SK-N-SH (cell line): ENCODE results near the gene CDK5RAP1. TPM values are rescaled to one million over a fixed set of nuclear protein-coding genes. Genes with fewer than 3 reads are reported as not detected.

Experiments
- CTCF ChIA-PET: fragments of 300-600, 350-600 bp; formaldehyde crosslinking; extraction: SDS; loops from one replicate; lab custom pipeline; 2021; lab: Yijun Ruan, JAX
- POLR2A ChIA-PET: fragments of 350-600 bp; sonication (Branson Sonifier 250); formaldehyde crosslinking; extraction: SDS; loops from one replicate; lab custom pipeline; 2020; ENCODE audit warnings: antibody characterized with exemption, inconsistent platforms; lab: Yijun Ruan, JAX
- DNase-seq: peaks from one replicate; pipeline ENCODE4 v3.0.0; 2012
- H2AFZ ChIP-seq: fragments of 200-600 bp; sonication (generic); 2 replicates; pipeline ENCODE4 v1.8.1; 2016; ENCODE audit warnings: antibody characterized with exemption, mild to moderate bottlenecking, low read depth
- H3F3A ChIP-seq: fragments of 200-600 bp; sonication (generic); replicated peaks from 2 replicates; pipeline ENCODE3; 2016; ENCODE audit warnings: antibody characterized with exemption, mild to moderate bottlenecking; ENCODE audit not compliant: insufficient read depth
- H3K27ac ChIP-seq, 2 experiments: fragments of 200-500 bp in 1 of 2; fragments of 200-600 bp in 1 of 2; sonication (Bioruptor generic) in 1 of 2; sonication (generic), shearing (Covaris generic) in 1 of 2; 2 replicates each; pipeline versions ENCODE4 v1.5.1 to v1.6.1; 2014 to 2016; ENCODE audit warnings: low read depth in 2 of 2, inconsistent platforms in 1 of 2, low read length in 1 of 2, mild to moderate bottlenecking in 1 of 2, mixed read lengths in 1 of 2
- H3K27me3 ChIP-seq: fragments of 200-600 bp; sonication (generic), shearing (Covaris generic); 2 replicates; pipeline ENCODE4 v1.6.1; 2016; ENCODE audit warnings: mixed run types; ENCODE audit not compliant: insufficient read depth
- H3K36me3 ChIP-seq, 2 experiments: fragments of 200-500 bp in 1 of 2; fragments of 200-600 bp in 1 of 2; sonication (Bioruptor generic) in 1 of 2; sonication (generic) in 1 of 2; replicated peaks in 1 of 2; 2 replicates each; pipeline versions ENCODE3 to v1.5.1; 2014 to 2016; ENCODE audit warnings: low read length in 1 of 2, mild to moderate bottlenecking in 1 of 2; ENCODE audit not compliant: insufficient read depth in 2 of 2, control insufficient read depth in 1 of 2
- H3K4me1 ChIP-seq, 2 experiments: fragments of 200-500 bp in 1 of 2; fragments of 200-600 bp in 1 of 2; sonication (Bioruptor generic) in 1 of 2; sonication (generic), shearing (Covaris generic) in 1 of 2; 2 replicates each; pipeline versions ENCODE4 v1.5.1 to v1.6.1; 2014 to 2016; ENCODE audit warnings: low read depth in 1 of 2, low read length in 1 of 2, mixed run types in 1 of 2; ENCODE audit not compliant: insufficient read depth in 2 of 2, control insufficient read depth in 1 of 2
- H3K4me2 ChIP-seq: fragments of 200-600 bp; sonication (generic), shearing (Covaris generic); 2 replicates; pipeline ENCODE4 v1.6.1; 2017; ENCODE audit warnings: mixed run types
- H3K4me3 ChIP-seq, 2 experiments: fragments of 200-500 bp in 1 of 2; fragments of 200-600 bp in 1 of 2; sonication (Bioruptor generic) in 1 of 2; sonication (generic), shearing (Covaris generic) in 1 of 2; 2 replicates each; pipeline versions ENCODE4 v1.5.1 to v1.8.1; 2014 to 2016; ENCODE audit warnings: low read depth in 2 of 2, inconsistent platforms in 1 of 2, low read length in 1 of 2, mild to moderate bottlenecking in 1 of 2, mixed read lengths in 1 of 2, moderate library complexity in 1 of 2
- H3K79me2 ChIP-seq: fragments of 200-600 bp; sonication (generic); 2 replicates; pipeline ENCODE4 v1.8.1; 2017; ENCODE audit warnings: mild to moderate bottlenecking; ENCODE audit not compliant: insufficient read depth
- H3K9ac ChIP-seq: fragments of 200-600 bp; sonication (generic); 2 replicates; pipeline ENCODE4 v1.6.1; 2017; ENCODE audit warnings: mixed run types
- H3K9me2 ChIP-seq: fragments of 200-600 bp; sonication (generic); 2 replicates; pipeline ENCODE4 v1.6.1; 2017; ENCODE audit warnings: mixed run types
- H3K9me3 ChIP-seq: fragments of 200-600 bp; sonication (generic); 2 replicates; pipeline ENCODE4 v1.6.1; 2017; ENCODE audit warnings: mixed run types, mild to moderate bottlenecking, moderate library complexity
- H4K20me1 ChIP-seq: fragments of 200-600 bp; sonication (generic); 2 replicates; pipeline ENCODE4 v1.6.1; 2017; ENCODE audit warnings: mild to moderate bottlenecking, mixed run types; ENCODE audit not compliant: insufficient read depth
- CHD2 ChIP-seq: fragments of 150-350 bp; IDR thresholded peaks from 2 replicates; pipeline ENCODE4 v1.6.1; 2018; ENCODE audit warnings: low read length; ENCODE audit not compliant: partially characterized antibody
- ELF1 ChIP-seq: IDR thresholded peaks from 2 replicates; pipeline ENCODE4 v1.4.0; 2012
- EP300 ChIP-seq, 2 experiments: IDR thresholded peaks; 2 replicates each; pipeline versions ENCODE4 v1.4.0 to v1.6.1; 2012; ENCODE audit warnings: borderline replicate concordance in 1 of 2, low read depth in 1 of 2, low read length in 1 of 2
- EZH2phosphoT487 ChIP-seq: fragments of 200-600 bp; sonication (generic); IDR thresholded peaks from 2 replicates; pipeline ENCODE4 v1.6.1; 2017; ENCODE audit warnings: low read depth, mixed run types, mild to moderate bottlenecking, antibody characterized with exemption, moderate library complexity, borderline replicate concordance
- FOSL2 ChIP-seq: IDR thresholded peaks from 2 replicates; pipeline ENCODE4 v1.4.0; 2012; ENCODE audit warnings: low read depth, mild to moderate bottlenecking, moderate library complexity, borderline replicate concordance
- FOXM1 ChIP-seq: IDR thresholded peaks from 2 replicates; pipeline ENCODE4 v1.4.0; 2012; ENCODE audit warnings: low read depth, mild to moderate bottlenecking
- NRF1 ChIP-seq: IDR thresholded peaks from 2 replicates; pipeline ENCODE4 v1.6.1; 2012; ENCODE audit warnings: low read depth, mild to moderate bottlenecking, low read length
- POLR2AphosphoS5 ChIP-seq: IDR thresholded peaks from 2 replicates; pipeline ENCODE4 v1.6.1; 2012; ENCODE audit warnings: low read depth, low read length
- RCOR1 ChIP-seq: fragments of 150-350 bp; IDR thresholded peaks from 2 replicates; pipeline ENCODE4 v1.6.1; 2017; ENCODE audit warnings: antibody characterized with exemption, low read length
- RFX5 ChIP-seq: IDR thresholded peaks from 2 replicates; pipeline ENCODE4 v1.6.1; 2012; ENCODE audit warnings: mild to moderate bottlenecking, improper control_type of control experiment, low read length
- TAF1 ChIP-seq: IDR thresholded peaks from 2 replicates; pipeline ENCODE4 v1.6.1; 2012; ENCODE audit warnings: low read depth, mild to moderate bottlenecking, low read length, moderate library complexity, borderline replicate concordance
- WGBS: methylation state at CpG from one replicate; pipeline ENCODE4 v1.1.6; 2017; ENCODE audit warnings: low lambda C conversion rate; 5-methylcytosine and 5-hydroxymethylcytosine counted together
- polyA plus RNA-seq, 3 experiments: library from polyadenylated mRNA; depleted of rRNA; stranded (reverse); fragments of >200 nt; gene quantifications; 2 replicates each; pipeline ENCODE4 v1.2.3, GENCODE V29; 2012
- TF ChIP-seq, protein P1 (sequence below): fragments of 150-350 bp; IDR thresholded peaks from 2 replicates; pipeline ENCODE4 v1.6.1; 2017; ENCODE audit warnings: antibody characterized with exemption, low read length, low read depth, borderline replicate concordance
- TF ChIP-seq, protein P2 (sequence below): fragments of 200-600 bp; sonication (generic); IDR thresholded peaks from 2 replicates; pipeline ENCODE4 v1.6.1; 2017; ENCODE audit warnings: antibody characterized with exemption, mild to moderate bottlenecking, moderate library complexity
- TF ChIP-seq, protein P3 (sequence below): IDR thresholded peaks from 2 replicates; pipeline ENCODE4 v1.4.0; 2012; ENCODE audit warnings: low read depth, borderline replicate concordance
- TF ChIP-seq, protein P4 (sequence below): IDR thresholded peaks from 2 replicates; pipeline ENCODE4 v1.6.1; 2012; ENCODE audit warnings: mild to moderate bottlenecking, low read depth, low read length, moderate library complexity

CDK5RAP1 gene
- polyA plus RNA-seq, 1 of the 3 experiments (the other 2 are of a cell fraction): 30.5 TPM

DNA sequence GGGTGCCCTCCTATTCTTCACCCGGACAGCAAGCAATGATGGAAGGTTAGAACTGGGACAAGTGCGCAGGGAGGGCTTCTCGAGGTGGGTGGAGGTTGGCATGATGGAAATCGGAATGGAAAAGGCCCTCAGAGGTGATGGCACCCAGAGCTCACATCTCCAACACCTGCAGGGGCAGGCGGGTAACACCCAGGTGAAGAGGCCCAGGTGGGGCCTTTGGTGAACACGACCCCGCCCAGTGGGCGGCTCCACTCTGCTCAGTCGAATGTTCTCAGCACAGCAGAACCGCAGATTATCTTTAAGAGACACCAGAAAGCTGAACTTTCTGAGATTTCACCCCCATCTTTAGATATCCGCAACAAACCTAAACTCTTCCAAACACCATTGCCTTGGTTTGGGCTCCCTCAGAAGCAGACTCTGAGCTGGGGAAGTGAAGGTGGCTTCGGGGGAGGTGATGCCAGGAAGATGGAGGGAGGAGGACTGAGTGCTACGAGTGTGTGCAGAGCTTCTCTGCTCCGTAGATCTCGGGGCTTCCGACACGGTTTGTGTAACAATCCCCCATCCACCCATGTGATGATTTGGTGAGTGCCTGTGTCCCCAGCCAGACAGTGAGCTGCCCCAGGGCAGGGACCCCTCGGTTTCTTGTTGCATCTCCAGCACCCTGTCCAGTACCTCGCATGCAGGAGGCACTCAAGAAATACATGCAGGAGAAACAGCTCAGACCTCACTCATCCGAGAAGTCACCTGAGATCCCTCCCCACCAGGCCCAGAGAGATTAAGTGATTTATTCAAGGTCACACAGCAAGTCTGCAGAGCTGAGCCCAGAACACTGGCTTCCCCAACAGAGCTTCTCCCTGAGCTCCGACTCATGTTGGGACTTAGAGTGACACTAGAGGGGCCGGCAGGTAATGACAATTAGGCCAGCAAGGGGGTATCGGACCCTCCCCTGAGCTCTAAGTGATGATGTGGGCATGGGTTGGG is 72.9 kb downstream of the CDK5RAP1 start:
- Histone ChIP-seq H3K4me1 (no peaks in the 10 kb centered on the region), H3K36me3 (no peaks in the 10 kb centered on the region), H4K20me1 (no peaks in the 10 kb centered on the region), H3K9me3 (no peaks in the 10 kb centered on the region), H3K27me3 (peaks cover 77% of the 10 kb centered on the region), H3K27ac (no peak overlapping the region), H2AFZ (no peak overlapping the region), H3K4me2 (no peak overlapping the region), H3K9me2 (no peaks in the 10 kb centered on the region), H3F3A (no peaks in the 10 kb centered on the region), H3K79me2 (no peaks in the 10 kb centered on the region), H3K9ac (no peak overlapping the region), H3K4me3 (no peak overlapping the region)
- POLR2A ChIA-PET: no interaction called here
- no peak for DNase-seq
- WGBS: 23% methylated on average over 15 of the region's 23 CpGs
- CTCF ChIA-PET: interaction anchor here (2.2 to 2.5 kb wide), 2 partner anchors 28 to 66 kb away, joined by 5 to 10 read pairs; no protein-coding TSS in a partner anchor
- TF ChIP-seq EZH2phosphoT487 (no peak), EP300 (IDR thresholded peaks at IDR 0.05; ENCODE audit: borderline replicate concordance in 1 of 2, low read depth in 1 of 2, low read length in 1 of 2) (no peak), FOSL2 (no peak), TAF1 (no peak)
- TF ChIP-seq, protein P1, sequence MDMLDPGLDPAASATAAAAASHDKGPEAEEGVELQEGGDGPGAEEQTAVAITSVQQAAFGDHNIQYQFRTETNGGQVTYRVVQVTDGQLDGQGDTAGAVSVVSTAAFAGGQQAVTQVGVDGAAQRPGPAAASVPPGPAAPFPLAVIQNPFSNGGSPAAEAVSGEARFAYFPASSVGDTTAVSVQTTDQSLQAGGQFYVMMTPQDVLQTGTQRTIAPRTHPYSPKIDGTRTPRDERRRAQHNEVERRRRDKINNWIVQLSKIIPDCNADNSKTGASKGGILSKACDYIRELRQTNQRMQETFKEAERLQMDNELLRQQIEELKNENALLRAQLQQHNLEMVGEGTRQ: no peak
- TF ChIP-seq, protein P2, sequence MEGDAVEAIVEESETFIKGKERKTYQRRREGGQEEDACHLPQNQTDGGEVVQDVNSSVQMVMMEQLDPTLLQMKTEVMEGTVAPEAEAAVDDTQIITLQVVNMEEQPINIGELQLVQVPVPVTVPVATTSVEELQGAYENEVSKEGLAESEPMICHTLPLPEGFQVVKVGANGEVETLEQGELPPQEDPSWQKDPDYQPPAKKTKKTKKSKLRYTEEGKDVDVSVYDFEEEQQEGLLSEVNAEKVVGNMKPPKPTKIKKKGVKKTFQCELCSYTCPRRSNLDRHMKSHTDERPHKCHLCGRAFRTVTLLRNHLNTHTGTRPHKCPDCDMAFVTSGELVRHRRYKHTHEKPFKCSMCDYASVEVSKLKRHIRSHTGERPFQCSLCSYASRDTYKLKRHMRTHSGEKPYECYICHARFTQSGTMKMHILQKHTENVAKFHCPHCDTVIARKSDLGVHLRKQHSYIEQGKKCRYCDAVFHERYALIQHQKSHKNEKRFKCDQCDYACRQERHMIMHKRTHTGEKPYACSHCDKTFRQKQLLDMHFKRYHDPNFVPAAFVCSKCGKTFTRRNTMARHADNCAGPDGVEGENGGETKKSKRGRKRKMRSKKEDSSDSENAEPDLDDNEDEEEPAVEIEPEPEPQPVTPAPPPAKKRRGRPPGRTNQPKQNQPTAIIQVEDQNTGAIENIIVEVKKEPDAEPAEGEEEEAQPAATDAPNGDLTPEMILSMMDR: no peak

DNA sequence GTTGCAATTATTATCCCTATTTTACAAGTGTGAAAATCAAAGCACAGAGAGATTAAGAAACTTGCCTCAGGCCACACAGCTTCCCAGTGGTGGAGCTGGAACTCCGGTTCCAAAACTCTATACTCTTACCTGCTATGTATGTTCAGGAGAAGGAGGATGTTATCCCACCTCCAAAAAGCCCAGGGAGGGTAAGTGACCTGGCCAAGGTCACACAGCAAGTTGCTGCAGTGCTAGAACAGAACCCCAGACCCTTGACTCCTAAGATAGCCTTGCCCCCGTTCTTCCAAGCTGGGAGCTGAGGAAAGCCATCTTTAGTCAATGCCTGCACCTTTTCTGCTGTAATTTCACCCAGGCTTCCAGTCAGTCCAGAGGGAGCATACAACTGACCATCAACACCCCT is 76.0 kb downstream of the CDK5RAP1 start:
- no peak for DNase-seq
- H4K20me1 ChIP-seq: no peaks in the 10 kb centered on the region
- H3K4me1 ChIP-seq: no peaks in the 10 kb centered on the region
- H2AFZ ChIP-seq: no peak overlapping the region
- POLR2A ChIA-PET: no interaction called here
- H3K36me3 ChIP-seq: no peaks in the 10 kb centered on the region
- WGBS: 4% methylated on average over 2 of the region's 2 CpGs
- H3K4me2 ChIP-seq: no peak overlapping the region
- no peak overlapping the region for H3K9ac ChIP-seq
- CTCF ChIA-PET: interaction anchor here (1.0 to 2.5 kb wide), 2 partner anchors 26 to 63 kb away, joined by 4 to 11 read pairs; no protein-coding TSS in a partner anchor
- H3K27ac ChIP-seq: no peak overlapping the region
- no peaks in the 10 kb centered on the region for H3K9me2 ChIP-seq
- no peaks in the 10 kb centered on the region for H3K79me2 ChIP-seq
- no peaks in the 10 kb centered on the region for H3F3A ChIP-seq
- no peak overlapping the region for H3K4me3 ChIP-seq
- no peaks in the 10 kb centered on the region for H3K9me3 ChIP-seq
- peaks cover 48% of the 10 kb centered on the region for H3K27me3 ChIP-seq
- TF ChIP-seq CHD2: no peak
- no peak for TF ChIP-seq RCOR1
- no peak for TF ChIP-seq RFX5
- TF ChIP-seq, protein P2: no peak
- no peak for TF ChIP-seq EP300 (IDR thresholded peaks at IDR 0.05; ENCODE audit: borderline replicate concordance in 1 of 2, low read depth in 1 of 2, low read length in 1 of 2)
- no peak for TF ChIP-seq ELF1
- TF ChIP-seq FOXM1: no peak
- TF ChIP-seq, protein P3, sequence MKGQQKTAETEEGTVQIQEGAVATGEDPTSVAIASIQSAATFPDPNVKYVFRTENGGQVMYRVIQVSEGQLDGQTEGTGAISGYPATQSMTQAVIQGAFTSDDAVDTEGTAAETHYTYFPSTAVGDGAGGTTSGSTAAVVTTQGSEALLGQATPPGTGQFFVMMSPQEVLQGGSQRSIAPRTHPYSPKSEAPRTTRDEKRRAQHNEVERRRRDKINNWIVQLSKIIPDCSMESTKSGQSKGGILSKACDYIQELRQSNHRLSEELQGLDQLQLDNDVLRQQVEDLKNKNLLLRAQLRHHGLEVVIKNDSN: no peak
- TF ChIP-seq, protein P4, sequence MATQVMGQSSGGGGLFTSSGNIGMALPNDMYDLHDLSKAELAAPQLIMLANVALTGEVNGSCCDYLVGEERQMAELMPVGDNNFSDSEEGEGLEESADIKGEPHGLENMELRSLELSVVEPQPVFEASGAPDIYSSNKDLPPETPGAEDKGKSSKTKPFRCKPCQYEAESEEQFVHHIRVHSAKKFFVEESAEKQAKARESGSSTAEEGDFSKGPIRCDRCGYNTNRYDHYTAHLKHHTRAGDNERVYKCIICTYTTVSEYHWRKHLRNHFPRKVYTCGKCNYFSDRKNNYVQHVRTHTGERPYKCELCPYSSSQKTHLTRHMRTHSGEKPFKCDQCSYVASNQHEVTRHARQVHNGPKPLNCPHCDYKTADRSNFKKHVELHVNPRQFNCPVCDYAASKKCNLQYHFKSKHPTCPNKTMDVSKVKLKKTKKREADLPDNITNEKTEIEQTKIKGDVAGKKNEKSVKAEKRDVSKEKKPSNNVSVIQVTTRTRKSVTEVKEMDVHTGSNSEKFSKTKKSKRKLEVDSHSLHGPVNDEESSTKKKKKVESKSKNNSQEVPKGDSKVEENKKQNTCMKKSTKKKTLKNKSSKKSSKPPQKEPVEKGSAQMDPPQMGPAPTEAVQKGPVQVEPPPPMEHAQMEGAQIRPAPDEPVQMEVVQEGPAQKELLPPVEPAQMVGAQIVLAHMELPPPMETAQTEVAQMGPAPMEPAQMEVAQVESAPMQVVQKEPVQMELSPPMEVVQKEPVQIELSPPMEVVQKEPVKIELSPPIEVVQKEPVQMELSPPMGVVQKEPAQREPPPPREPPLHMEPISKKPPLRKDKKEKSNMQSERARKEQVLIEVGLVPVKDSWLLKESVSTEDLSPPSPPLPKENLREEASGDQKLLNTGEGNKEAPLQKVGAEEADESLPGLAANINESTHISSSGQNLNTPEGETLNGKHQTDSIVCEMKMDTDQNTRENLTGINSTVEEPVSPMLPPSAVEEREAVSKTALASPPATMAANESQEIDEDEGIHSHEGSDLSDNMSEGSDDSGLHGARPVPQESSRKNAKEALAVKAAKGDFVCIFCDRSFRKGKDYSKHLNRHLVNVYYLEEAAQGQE: no peak
- TF ChIP-seq NRF1: no peak
- TF ChIP-seq POLR2AphosphoS5: no peak
